Anterior cingulate cortex (tissue), 58 donors: ENCODE measurements around the gene SH2B3.
"Not testable (repeated sequence)": the region's sequence is repeated elsewhere in the genome, so short reads cannot be mapped to it uniquely, and the experiment has no call there.

Experiments used
- DNase-seq, 58 donors: peaks; one replicate each; lab custom pipeline; 2025; lab: John Stamatoyannopoulos, UW

SH2B3 gene

GRCh38 chr12:111405859-111406473 is at the start of gene SH2B3:
SH2B3 (plus strand) TSS chr12:111405923; CDS start chr12:111418146, 12,223 bp downstream.
- peak in 1 of 58 donors; percentile 69 for DNase-seq

- DNase-seq = no peak
Observed at GRCh38 chr12:111359231-111359913, 46.4 kb upstream of the SH2B3 start.

GRCh38 chr12:111359914-111360276 is 45.8 kb upstream of the SH2B3 start:
- DNase-seq = no peak

- no peak for DNase-seq
Observed at GRCh38 chr12:111360325-111360930, 45.3 kb upstream of the SH2B3 start.

- no peak for DNase-seq
Observed at GRCh38 chr12:111361073-111361716, 44.5 kb upstream of the SH2B3 start.

- DNase-seq = no peak
Observed at GRCh38 chr12:111361717-111362576, 43.8 kb upstream of the SH2B3 start.

- no peak for DNase-seq
Observed at GRCh38 chr12:111362687-111363475, 42.8 kb upstream of the SH2B3 start.

- no peak for DNase-seq
Observed at GRCh38 chr12:111363578-111363977, 42.1 kb upstream of the SH2B3 start.

GRCh38 chr12:111366075-111366474 is 39.6 kb upstream of the SH2B3 start:
- DNase-seq = no peak

GRCh38 chr12:111366583-111366982 is 39.1 kb upstream of the SH2B3 start:
- no peak for DNase-seq

- DNase-seq = no peak
Observed at GRCh38 chr12:111367661-111368221, 38.0 kb upstream of the SH2B3 start.

- peak in 5 of 58 donors; percentile 10 to 40 (median 30) for DNase-seq
Observed at GRCh38 chr12:111368291-111368787, 37.4 kb upstream of the SH2B3 start.

GRCh38 chr12:111368788-111369495 is 36.8 kb upstream of the SH2B3 start, which contains the start of gene PHETA1:
PHETA1 (minus strand) TSS chr12:111369095; CDS start chr12:111363427, 5,668 bp downstream.
- DNase-seq = peak; percentile 30 to 96 (median 84)

- DNase-seq = no peak
Observed at GRCh38 chr12:111369496-111370220, 36.1 kb upstream of the SH2B3 start.

- DNase-seq = not testable (repeated sequence)
Observed at GRCh38 chr12:111373231-111373630, 32.5 kb upstream of the SH2B3 start.

- no peak for DNase-seq
Observed at GRCh38 chr12:111377440-111377839, 28.3 kb upstream of the SH2B3 start.

GRCh38 chr12:111379942-111380554 is 25.7 kb upstream of the SH2B3 start:
- no peak for DNase-seq
